Measurements from ENCODE around the gene RPL28.

DNA sequence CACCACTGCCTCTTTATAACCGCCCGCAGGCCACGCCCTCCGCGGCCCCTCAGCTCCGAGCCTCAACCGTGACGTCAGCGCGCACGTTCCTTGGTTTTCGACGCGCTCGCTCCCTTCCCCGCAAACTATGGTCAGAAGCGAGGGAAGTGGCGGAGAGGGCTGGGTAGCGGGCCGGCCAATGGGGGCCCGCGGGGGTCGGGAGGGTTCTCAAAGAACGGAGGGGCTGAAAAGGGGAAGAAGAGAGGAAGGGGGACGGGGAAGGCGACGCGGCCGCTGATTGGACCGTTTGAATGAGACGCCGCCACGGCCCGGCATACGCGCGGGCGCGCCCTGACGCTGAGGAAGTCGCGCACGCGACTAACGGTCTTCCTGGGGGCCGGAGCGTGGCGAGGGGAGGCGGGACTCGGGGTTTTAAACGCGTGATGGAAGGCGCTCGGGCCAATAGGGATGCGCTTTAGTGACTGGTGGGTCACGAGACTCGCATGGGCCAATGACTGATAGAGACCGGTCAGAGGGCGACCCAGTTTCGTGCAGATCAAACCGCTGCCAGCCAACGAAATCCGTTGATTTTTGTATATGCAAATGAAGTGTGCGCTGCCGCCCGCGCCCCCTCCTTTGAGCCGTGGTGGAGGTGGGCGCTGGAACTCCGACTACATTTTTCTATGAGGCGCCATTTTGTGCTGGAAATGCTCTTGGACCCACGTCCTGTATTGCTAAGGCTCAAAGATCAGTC, 22.2 kb downstream of the RPL28 start:
- TF ChIP-seq, protein P1, sequence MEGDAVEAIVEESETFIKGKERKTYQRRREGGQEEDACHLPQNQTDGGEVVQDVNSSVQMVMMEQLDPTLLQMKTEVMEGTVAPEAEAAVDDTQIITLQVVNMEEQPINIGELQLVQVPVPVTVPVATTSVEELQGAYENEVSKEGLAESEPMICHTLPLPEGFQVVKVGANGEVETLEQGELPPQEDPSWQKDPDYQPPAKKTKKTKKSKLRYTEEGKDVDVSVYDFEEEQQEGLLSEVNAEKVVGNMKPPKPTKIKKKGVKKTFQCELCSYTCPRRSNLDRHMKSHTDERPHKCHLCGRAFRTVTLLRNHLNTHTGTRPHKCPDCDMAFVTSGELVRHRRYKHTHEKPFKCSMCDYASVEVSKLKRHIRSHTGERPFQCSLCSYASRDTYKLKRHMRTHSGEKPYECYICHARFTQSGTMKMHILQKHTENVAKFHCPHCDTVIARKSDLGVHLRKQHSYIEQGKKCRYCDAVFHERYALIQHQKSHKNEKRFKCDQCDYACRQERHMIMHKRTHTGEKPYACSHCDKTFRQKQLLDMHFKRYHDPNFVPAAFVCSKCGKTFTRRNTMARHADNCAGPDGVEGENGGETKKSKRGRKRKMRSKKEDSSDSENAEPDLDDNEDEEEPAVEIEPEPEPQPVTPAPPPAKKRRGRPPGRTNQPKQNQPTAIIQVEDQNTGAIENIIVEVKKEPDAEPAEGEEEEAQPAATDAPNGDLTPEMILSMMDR (IDR thresholded peaks at IDR 0.05; ENCODE audit: low read depth, low read length) = no peak
- TF ChIP-seq POLR2A (IDR thresholded peaks at IDR 0.05; ENCODE audit: extremely low read depth, insufficient read length) (peak; percentile 20), MYC (IDR thresholded peaks at IDR 0.05; ENCODE audit: low read depth, low read length) (peak; percentile 96)
- TF ChIP-seq, protein P2, sequence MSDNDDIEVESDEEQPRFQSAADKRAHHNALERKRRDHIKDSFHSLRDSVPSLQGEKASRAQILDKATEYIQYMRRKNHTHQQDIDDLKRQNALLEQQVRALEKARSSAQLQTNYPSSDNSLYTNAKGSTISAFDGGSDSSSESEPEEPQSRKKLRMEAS (IDR thresholded peaks at IDR 0.05; ENCODE audit: low read depth, low read length) = peak; percentile 86

Data from NB4 (cell line).